Keratinocyte (primary cell): ENCODE results near the gene ZBTB40.

Experiments used
- CTCF ChIP-seq, 3 experiments: IDR thresholded peaks in 1 of 3; conservative IDR thresholded peaks in 1 of 3; optimal IDR thresholded peaks in 1 of 3; 2 replicates in 2 of 3; 3 replicates in 1 of 3; pipeline versions ENCODE3 to v1.5.1; 2011; ENCODE audit warnings: low read length in 3 of 3, mild to moderate bottlenecking in 3 of 3, moderate library complexity in 2 of 3, control low read depth in 1 of 3, inconsistent platforms in 1 of 3; ENCODE audit not compliant: insufficient read depth in 2 of 3; ENCODE audit errors: extremely low read depth in 1 of 3
- EZH2 ChIP-seq: IDR thresholded peaks from one replicate; pipeline ENCODE4 v1.6.1; 2012; ENCODE audit warnings: inconsistent platforms, mild to moderate bottlenecking, low read length, moderate library complexity

- TF ChIP-seq CTCF (optimal IDR thresholded peaks at IDR 0.05 in 1 of 3, IDR thresholded peaks at IDR 0.05 in 1 of 3, conservative IDR thresholded peaks at IDR 0.05 in 1 of 3; ENCODE audit: extremely low read depth in 1 of 3, insufficient read depth in 2 of 3, low read length in 3 of 3), result no peak
- no peak for TF ChIP-seq EZH2
These were observed 116.3 kb downstream of the ZBTB40 start for GRCh38 chr1:22567994-22568393.
